ENCODE data around the gene ITIH3.

DNA sequence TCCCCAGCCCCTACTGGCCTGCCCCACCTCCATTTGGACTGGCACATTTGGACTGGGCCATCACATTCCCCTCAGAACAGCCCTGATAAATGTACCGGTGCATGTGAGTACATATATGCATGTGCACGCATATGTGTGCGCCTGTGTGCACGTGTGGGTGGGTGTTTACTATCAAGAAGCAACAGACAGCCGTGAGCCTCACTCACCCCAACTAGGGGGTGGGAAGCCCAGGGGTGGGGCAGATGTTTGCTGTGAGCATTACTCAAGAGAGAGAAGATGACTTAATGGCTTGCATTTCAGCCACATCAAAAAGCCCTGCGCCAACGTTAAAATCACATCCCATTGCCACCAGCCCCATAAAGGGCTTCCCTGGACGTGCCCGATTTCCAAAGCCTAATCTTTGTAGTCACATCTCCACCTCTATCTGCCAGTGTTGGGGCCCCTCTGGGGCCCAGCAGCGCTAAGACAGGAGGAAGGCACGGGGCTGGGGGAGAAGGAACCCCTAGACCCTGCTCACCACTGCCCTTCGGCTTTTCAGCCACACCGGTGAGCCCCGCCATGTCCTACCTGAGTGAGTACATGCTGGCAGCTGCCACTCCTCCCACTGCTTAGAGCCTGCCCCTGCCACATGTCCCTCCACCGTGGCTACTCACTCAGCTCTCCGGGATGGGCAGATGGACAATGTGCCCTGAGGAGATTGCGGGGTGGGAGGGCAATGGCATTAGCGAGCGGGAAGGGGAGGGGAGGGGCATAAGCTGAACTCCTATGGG, 10.9 kb downstream of the ITIH3 start:
- TF ChIP-seq CTCF (conservative IDR thresholded peaks at IDR 0.05; ENCODE audit: low read depth, low read length) (no peak), EZH2 (IDR thresholded peaks at IDR 0.05; ENCODE audit: borderline replicate concordance, low read depth, low read length, poor library complexity, severe bottlenecking) (no peak)

All from A673 (cell line).